ENCODE data around the gene ETFA.

ETFA gene

GRCh38 chr15:76184650-76185035, 126.6 kb downstream of the ETFA start:
- TF ChIP-seq CTCF (IDR thresholded peaks at IDR 0.05) (no peak), ZFX (IDR thresholded peaks at IDR 0.05; ENCODE audit: borderline replicate concordance) (no peak)
- no peak overlapping the region for H3K27ac ChIP-seq

- TF ChIP-seq CTCF (IDR thresholded peaks at IDR 0.05) (no peak), ZFX (IDR thresholded peaks at IDR 0.05; ENCODE audit: borderline replicate concordance) (no peak)
- H3K27ac ChIP-seq, result no peak overlapping the region
Measured at GRCh38 chr15:76183930-76184649, 127.2 kb downstream of the ETFA start.

GRCh38 chr15:76181705-76182107, 129.6 kb downstream of the ETFA start:
- no peak for TF ChIP-seq CTCF (IDR thresholded peaks at IDR 0.05)
- no peak for TF ChIP-seq ZFX (IDR thresholded peaks at IDR 0.05; ENCODE audit: borderline replicate concordance)
- no peak overlapping the region for H3K27ac ChIP-seq

GRCh38 chr15:76180321-76180720, 130.9 kb downstream of the ETFA start:
- TF ChIP-seq ZFX (IDR thresholded peaks at IDR 0.05; ENCODE audit: borderline replicate concordance), result no peak
- no peak for TF ChIP-seq CTCF (IDR thresholded peaks at IDR 0.05)

GRCh38 chr15:76179023-76179422, 132.2 kb downstream of the ETFA start:
- no peak overlapping the region for H3K27ac ChIP-seq
- no peak for TF ChIP-seq ZFX (IDR thresholded peaks at IDR 0.05; ENCODE audit: borderline replicate concordance)
- no peak for TF ChIP-seq CTCF (IDR thresholded peaks at IDR 0.05)

More at GRCh38 chr15:76180321-76180720, 130.9 kb downstream of the ETFA start:
- H3K27ac ChIP-seq, result no peak overlapping the region

GRCh38 chr15:76178296-76179000, 132.8 kb downstream of the ETFA start:
- no peak for TF ChIP-seq CTCF (IDR thresholded peaks at IDR 0.05)
- no peak for TF ChIP-seq ZFX (IDR thresholded peaks at IDR 0.05; ENCODE audit: borderline replicate concordance)
- H3K27ac ChIP-seq, result no peak overlapping the region

- TF ChIP-seq CTCF (IDR thresholded peaks at IDR 0.05) (no peak), ZFX (IDR thresholded peaks at IDR 0.05; ENCODE audit: borderline replicate concordance) (no peak)
- H3K27ac ChIP-seq, result no peak overlapping the region
Measured at GRCh38 chr15:76177491-76178040, 133.7 kb downstream of the ETFA start.
